Progenitor cell of endocrine pancreas (in vitro differentiated cells): ENCODE results near the gene BBS12. TPM values are rescaled to one million over a fixed set of nuclear protein-coding genes. Genes with fewer than 3 reads are reported as not detected.
A peak's percentile ranks its signal among the peaks of the same experiment; 100 is the strongest.

ENCODE experiments used
- DNase-seq: peaks from one replicate; pipeline ENCODE4 v3.0.0; 2021; ENCODE audit warnings: low spot score; ENCODE audit not compliant: unreplicated experiment
- H3K27ac Mint-ChIP-seq: 2 replicates; pipeline ENCODE4 v1.8.0; 2021; ENCODE audit warnings: mild to moderate bottlenecking, moderate library complexity, mixed read lengths
- H3K27me3 Mint-ChIP-seq: 2 replicates; pipeline ENCODE4 v1.8.0; 2021; ENCODE audit warnings: mixed read lengths
- H3K36me3 Mint-ChIP-seq: 2 replicates; pipeline ENCODE4 v1.8.0; 2022; ENCODE audit warnings: mixed read lengths; ENCODE audit not compliant: insufficient read depth
- H3K4me1 Mint-ChIP-seq: 2 replicates; pipeline ENCODE4 v1.8.0; 2021; ENCODE audit warnings: low read depth, mixed read lengths
- H3K4me3 Mint-ChIP-seq: 2 replicates; pipeline ENCODE4 v1.8.0; 2021; ENCODE audit warnings: low read depth, mild to moderate bottlenecking, moderate library complexity, mixed read lengths
- H3K9me3 Mint-ChIP-seq: 2 replicates; pipeline ENCODE4 v1.8.0; 2021; ENCODE audit warnings: low read depth, mixed read lengths
- CTCF ChIP-seq: fragments of 200-600 bp; sonication (generic); IDR thresholded peaks from one replicate; pipeline ENCODE4 v1.5.0; 2021; ENCODE audit warnings: antibody characterized with exemption, mild to moderate bottlenecking; ENCODE audit not compliant: unreplicated experiment
- total RNA-seq: library from RNA; stranded (reverse); gene quantifications from 2 replicates; pipeline ENCODE4 v1.2.1, GENCODE V29; 2021

Gene BBS12
- total RNA-seq, 1 donor from 2014 or later = 4.9 TPM

GRCh38 chr4:122755675-122756074 is 23.2 kb downstream of the BBS12 start:
- DNase-seq = no peak
- H3K27ac Mint-ChIP-seq = no peak overlapping the region

GRCh38 chr4:122758033-122758432 is 25.5 kb downstream of the BBS12 start:
- H3K4me3 Mint-ChIP-seq = no peak overlapping the region
- no peaks in the 10 kb centered on the region for H3K9me3 Mint-ChIP-seq
- H3K4me1 Mint-ChIP-seq = no peaks in the 10 kb centered on the region
- H3K27me3 Mint-ChIP-seq = no peaks in the 10 kb centered on the region
- peak; percentile 77 for TF ChIP-seq CTCF
- H3K27ac Mint-ChIP-seq = no peak overlapping the region
- no peaks in the 10 kb centered on the region for H3K36me3 Mint-ChIP-seq
- no peak for DNase-seq

More at GRCh38 chr4:122755675-122756074, 23.2 kb downstream of the BBS12 start:
- no peak for TF ChIP-seq CTCF
- Mint-ChIP-seq H3K36me3 (no peaks in the 10 kb centered on the region), H3K27me3 (no peaks in the 10 kb centered on the region), H3K9me3 (peaks cover 13% of the 10 kb centered on the region), H3K4me3 (no peak overlapping the region), H3K4me1 (no peaks in the 10 kb centered on the region)

- no peak overlapping the region for H3K4me3 Mint-ChIP-seq
- no peaks in the 10 kb centered on the region for H3K27me3 Mint-ChIP-seq
- no peaks in the 10 kb centered on the region for H3K4me1 Mint-ChIP-seq
- no peak for DNase-seq
- no peaks in the 10 kb centered on the region for H3K9me3 Mint-ChIP-seq
- no peaks in the 10 kb centered on the region for H3K36me3 Mint-ChIP-seq
- no peak overlapping the region for H3K27ac Mint-ChIP-seq
- peak; percentile 34 for TF ChIP-seq CTCF
These were observed 27.3 kb downstream of the BBS12 start for GRCh38 chr4:122759639-122760310.

GRCh38 chr4:122762520-122762919 is 30.0 kb downstream of the BBS12 start:
- no peak for TF ChIP-seq CTCF
- Mint-ChIP-seq H3K4me1 (no peaks in the 10 kb centered on the region), H3K27me3 (no peaks in the 10 kb centered on the region), H3K4me3 (no peak overlapping the region), H3K27ac (no peak overlapping the region), H3K9me3 (no peaks in the 10 kb centered on the region), H3K36me3 (no peaks in the 10 kb centered on the region)
- no peak for DNase-seq

GRCh38 chr4:122762966-122763716 is 30.6 kb downstream of the BBS12 start:
- Mint-ChIP-seq H3K27ac (no peak overlapping the region), H3K4me3 (no peak overlapping the region), H3K36me3 (no peaks in the 10 kb centered on the region), H3K9me3 (no peaks in the 10 kb centered on the region), H3K4me1 (no peaks in the 10 kb centered on the region), H3K27me3 (no peaks in the 10 kb centered on the region)
- DNase-seq = no peak
- TF ChIP-seq CTCF = no peak
